Stimulated activated CD8-positive, alpha-beta memory T cell treated with anti-CD3 and anti-CD28 coated beads, Interleukin-7, amount 100 ng/mL, for 4 hours (primary cell): ENCODE measurements around the gene KBTBD6.
"Not testable (repeated sequence)": the region's sequence is repeated elsewhere in the genome, so short reads cannot be mapped to it uniquely, and the experiment has no call there.

ENCODE experiments used
- DNase-seq, 2 donors: peaks; one replicate each; pipeline ENCODE4 v3.0.0-alpha.2; 2020; ENCODE audit warnings: low read depth in 2 of 2

Gene KBTBD6

DNA sequence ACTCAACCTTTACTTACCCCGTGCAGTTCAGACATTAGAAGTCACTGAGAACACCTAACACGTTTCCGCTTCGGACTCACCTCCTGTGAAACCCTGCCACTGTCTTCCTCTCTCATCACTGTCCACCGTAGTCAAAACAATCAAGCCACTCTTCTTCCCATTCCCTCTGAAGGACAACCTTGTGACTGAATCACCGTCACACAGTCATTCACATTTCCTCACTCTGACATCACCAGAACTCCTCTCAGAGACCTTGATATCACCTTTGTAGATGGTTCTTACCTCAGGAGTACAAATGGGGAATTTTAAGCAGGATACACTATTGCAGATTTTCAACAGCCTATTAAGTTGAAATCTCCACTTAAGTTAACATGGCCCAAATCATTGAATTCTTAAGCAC is 1.3 kb upstream of the KBTBD6 start:
- DNase-seq, result no peak

DNA sequence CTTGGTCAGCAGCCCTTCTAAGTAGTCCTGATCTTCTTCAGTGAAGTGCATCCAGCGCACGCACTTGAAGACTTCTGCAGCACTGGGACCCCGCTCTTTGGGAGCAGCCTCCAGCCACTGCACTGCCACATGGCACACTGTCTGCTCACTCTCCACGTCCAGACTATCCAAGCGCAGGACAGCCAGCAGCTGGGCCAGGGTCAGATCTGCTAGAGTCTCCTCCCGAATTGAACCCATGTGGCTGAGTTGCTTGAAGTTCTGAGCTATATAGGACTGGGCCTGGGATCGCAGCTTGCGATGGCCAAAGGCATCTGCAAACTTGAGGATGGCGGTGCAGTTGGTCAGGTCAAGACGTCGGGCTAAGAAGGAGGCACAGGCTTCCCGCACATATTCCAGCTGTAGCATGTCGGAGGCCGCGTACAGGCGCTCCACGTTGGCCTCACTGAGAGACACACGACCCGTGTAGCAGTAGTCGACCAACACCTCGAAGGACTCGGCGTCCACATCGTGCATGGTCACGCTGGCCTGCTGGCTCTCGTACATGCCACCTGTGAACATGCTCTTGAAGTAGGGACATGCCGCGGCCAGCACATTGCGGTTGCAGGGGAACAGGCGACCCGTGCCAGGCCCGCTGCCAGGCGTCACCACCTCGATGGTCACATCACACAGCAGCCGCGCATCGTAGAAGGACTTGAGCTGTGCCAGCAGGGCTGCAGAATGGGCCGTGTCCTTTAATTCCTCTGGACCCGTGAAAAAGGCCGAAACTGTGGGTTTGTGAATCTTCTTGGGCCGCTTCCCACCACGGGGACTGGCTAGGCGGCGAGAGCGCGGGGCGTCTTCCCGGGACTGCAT is 716 bp downstream of the KBTBD6 start:
- DNase-seq, result not testable (repeated sequence)

DNA sequence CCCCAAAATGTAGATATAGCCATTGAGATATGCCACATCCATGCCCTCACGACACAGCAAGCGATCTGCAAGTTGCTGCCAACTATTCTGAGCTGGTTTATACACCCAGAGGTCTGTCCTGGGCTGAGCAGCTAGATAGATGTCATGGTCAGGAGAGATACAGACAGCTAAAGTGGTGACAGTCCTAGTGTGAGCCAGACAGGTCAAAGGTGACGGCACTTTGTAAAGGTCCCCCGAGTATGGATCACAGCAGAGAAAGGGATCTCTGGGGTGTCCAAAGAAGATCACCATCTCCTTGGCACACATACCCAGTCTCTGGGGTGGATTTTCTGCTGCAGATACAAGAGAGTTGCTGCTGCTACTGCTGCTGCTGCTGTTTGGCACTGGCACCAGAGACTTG is 1.4 kb downstream of the KBTBD6 start:
- not testable (repeated sequence) for DNase-seq

DNA sequence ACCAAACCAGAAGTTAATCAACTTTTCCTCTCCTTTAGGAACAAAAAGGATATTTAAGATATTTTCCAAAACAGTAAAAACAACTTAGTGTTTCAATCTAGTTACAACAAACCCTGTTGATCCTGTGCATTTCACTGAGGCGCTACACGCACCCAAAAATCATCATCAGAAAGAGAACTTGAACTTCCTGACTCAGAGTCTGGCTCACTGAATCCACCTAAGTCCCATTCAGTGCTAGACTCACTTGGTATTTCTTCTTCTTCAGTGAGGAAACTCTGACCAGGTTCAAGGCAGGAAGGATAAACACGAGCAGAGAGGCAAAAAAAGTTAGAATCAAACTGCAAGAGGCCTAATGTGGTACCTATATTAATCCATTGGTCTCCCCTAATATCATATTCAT is 2.2 kb downstream of the KBTBD6 start:
- DNase-seq, result no peak

DNA sequence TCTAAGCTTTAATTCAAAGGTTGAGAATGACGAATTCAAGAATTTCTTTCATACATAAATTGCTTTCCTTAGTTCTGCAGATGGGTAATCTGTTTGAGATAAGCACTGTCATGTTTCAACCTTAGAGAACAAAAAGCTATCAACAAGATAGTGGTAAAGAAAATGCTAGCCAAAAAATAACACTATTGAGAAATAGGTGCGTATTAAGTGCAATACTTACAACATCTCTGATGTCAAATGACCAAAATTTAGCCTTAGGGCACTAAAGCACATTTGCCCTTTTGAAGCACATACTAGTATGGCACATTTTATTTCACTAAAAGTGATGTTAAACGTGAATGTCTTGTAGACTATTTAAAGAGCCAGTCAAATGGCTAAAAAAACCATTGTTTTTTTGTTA is 4.9 kb downstream of the KBTBD6 start:
- DNase-seq, result no peak

DNA sequence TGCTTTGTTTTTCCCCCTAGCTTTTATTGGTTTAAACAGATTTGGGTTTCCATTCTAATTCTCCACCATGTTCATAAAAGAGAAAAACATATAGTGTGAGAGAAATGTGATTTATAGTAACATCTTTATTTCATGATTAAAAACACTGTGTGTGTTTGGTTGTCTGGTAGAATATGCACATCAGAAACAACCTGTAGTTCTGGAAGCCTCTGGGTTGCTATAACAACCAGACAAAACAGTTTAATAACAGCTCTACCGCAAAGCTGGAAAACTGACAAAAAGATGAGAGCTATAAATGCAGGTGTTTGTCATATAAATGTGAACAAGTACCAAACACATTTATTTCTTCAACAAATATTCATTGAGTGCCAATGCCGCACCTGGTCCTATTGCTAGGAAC is 9.8 kb downstream of the KBTBD6 start:
- no peak for DNase-seq

DNA sequence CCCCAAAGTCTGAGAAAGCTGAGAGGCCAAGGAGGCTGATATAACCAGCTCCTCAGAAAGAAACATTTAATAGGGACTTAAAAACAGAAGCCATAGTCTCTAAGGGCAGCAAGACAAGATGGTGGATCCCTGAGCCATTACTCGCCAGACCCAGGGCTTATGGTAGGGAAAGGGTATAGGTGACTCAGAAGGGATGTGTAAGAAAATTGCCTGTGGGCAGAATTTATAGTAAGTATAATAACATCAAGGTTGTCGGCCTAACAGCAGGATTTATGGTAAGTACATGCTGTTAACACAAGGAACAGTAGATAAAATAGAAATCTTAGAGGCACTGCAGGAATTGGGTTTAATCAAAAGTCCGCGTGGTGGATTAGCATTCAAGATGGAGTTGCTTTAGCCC is 14.7 kb downstream of the KBTBD6 start:
- no peak for DNase-seq

DNA sequence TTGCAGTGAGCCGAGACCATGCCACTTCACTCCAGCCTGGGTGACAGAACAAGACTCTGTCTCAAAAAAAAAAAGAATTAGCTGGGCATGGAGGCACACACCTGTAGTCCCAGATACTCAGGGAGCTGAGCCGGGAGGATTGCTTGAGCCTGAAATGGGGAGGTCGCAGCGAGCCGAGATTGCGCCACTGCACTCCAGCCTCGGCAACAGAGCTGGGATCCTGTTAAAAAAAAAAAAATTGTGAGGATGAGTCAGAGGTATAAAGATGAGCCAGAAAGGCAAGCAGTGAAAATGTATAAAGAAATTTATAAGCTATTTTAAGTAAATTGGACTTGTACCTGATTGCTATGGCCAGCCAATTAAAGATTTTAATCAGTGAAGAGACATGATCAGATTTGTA is 21.1 kb downstream of the KBTBD6 start:
- no peak for DNase-seq

DNA sequence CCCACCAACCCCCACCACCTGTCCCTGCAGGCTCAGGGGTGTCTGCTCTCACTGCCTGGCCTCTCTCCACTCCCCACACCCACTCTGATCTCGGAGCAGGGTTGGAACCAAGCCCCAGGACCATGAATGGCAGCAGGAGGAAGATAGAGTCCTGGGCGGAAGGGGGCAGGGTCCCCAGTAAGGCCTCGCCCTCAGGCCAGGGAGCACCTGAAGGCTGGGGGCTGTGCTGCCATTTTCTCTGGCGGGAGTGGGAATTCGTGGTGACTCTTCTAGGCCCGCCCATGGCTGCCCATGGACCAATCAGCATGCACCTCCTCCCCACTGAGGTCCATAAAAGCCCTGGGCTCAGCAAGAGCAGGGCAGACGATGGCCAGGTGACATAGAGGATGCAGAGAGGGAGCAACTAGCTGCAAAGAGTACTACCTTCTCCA is 25.0 kb downstream of the KBTBD6 start:
- DNase-seq, result no peak

DNA sequence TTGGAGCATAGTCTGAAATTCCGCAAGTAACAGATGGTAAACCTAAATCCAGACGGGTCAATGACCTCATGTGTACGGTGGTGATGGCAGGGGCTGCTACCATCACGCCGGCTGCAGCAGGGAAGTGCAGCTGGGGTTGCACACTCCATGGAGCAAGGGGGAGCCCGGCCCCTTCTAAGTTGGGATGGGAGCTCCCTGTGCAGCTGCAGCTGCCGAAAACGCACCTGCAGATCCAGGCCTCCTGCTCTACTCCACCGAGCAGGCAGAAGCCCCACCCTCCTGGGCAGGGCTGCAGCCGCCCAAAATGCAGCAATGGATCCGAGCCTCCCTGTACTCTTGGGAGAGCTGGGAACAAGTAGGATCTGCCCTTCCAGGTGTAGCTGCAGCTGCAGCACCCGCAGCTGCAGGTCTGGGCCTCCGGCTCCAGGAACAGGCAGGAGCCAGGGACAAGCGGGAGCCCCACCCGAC is 25.5 kb downstream of the KBTBD6 start:
- DNase-seq, result no peak

DNA sequence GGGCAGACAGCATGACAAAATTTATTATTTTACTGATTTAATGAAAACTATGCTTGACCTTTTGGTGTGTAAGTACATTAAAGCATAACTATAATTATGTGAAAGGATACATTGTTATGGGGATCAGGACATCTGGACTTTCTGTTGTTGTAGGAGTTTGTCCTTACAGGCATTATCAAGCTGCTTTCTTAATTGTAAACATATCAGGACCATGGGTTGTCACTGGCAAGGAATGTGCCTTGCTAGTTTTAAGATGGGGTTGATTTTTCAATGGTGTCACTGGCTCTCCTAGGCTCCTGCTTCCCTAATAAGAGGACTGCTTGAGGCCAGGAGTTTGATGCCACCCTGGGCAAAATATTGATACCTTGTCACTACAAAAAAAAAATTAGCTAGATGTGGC is 32.6 kb downstream of the KBTBD6 start:
- DNase-seq, result no peak

DNA sequence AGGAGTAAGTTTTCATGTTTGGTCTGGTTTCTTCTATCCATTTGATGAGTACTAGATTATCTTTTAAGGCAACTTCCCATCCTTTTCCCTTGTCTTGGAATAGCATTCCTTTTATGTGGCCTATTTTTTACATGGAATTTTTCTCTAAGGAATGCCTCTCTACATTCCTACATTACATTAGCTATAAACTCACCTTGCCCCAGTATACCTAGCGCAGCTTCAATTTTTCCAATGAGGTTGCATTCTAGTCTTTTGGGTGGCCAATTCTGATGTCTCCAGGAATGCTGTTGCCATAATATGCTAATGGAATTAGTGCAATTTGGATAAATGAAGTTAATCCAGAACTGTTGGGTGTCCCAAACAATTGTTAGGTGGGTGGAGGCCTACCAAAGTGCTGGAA is 33.8 kb downstream of the KBTBD6 start:
- no peak for DNase-seq

DNA sequence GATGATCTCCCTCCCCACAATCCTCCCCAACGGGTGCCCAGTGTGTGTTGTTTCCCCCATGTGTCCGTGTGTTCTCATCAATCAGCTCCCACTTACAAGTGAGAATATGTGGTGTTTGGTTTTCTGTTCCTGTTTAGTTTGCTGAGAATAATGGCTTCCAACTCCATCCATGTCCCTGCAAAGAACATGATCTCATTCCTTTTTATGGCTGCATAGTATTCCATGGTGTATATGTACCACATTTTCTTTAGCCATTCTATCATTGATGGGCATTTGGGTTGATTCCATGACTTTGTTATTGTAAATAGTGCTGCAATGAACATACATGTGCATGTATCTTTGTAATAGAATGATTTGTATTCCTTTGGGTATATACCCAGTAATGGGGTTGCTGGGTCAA is 36.9 kb downstream of the KBTBD6 start:
- DNase-seq, result not testable (repeated sequence)

DNA sequence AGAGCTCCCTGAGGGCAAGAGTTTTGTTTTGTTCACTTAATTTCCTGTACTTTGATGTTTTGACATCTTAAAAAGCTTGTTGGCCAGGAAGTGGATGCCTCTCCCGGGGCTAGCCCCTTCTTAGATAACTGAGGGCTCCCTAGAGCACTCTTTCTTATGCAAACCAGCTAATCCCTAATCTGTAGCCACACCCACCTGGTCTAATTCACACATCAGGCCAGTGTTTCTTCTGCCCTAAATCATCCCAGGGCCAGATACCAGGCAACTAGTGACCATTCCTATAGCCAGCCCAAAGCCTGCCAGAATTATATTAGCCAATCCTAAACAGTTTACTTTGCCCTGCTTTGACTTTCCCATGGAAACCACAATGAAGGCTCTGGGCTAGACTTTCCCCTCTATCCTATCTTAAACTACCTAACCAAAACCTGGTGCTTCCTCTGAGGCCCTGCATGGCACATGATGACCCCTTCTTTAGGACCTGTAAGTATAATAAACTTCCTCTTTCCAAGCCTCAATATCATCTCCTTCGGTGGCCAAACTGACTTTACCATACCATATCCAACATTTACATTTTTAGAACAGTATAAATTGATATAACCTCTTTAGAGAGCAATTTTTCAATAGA is 46.5 kb downstream of the KBTBD6 start:
- DNase-seq, result no peak

DNA sequence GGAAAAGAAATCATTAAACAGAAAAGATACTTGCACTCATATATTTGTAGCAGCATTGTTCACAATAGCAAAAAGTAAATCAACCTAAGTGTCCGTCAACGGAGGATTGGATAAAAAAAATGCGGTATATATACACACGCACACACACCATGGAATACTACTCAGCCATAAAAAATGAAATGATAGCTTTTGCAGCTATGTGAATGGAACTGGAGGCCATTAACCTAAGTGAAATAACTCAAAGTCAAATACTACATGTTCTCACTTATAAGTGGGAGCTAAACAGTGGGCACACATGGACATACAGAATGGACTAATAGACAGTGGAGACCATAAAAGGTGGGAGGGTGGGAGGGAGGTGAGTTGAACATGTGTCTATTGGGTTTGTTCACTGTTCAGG is 52.9 kb downstream of the KBTBD6 start:
- no peak for DNase-seq
